NCI-H524 treated with DMSO at 0.1 percent for 48 hours (cell line): Measurements from ENCODE around the gene DHDDS.

Experiments
- DNase-seq: peaks from one replicate; lab custom pipeline; 2025; lab: John Stamatoyannopoulos, UW

The DHDDS gene

GRCh38 chr1:26417111-26417759, 14.9 kb upstream of the DHDDS start:
- DNase-seq, result peak; percentile 24

- no peak for DNase-seq
These were observed 13.2 kb upstream of the DHDDS start for GRCh38 chr1:26418865-26419349.

GRCh38 chr1:26419494-26419893, 12.6 kb upstream of the DHDDS start:
- peak; percentile 80 for DNase-seq

GRCh38 chr1:26429721-26430120, 2.4 kb upstream of the DHDDS start:
- no peak for DNase-seq

- no peak for DNase-seq
These were observed 672 bp downstream of the DHDDS start for GRCh38 chr1:26432793-26433192.

- no peak for DNase-seq
These were observed 2.1 kb downstream of the DHDDS start for GRCh38 chr1:26434161-26434752.

GRCh38 chr1:26438041-26438440, 5.9 kb downstream of the DHDDS start:
- no peak for DNase-seq

- no peak for DNase-seq
These were observed 8.1 kb downstream of the DHDDS start for GRCh38 chr1:26440259-26440658.

- no peak for DNase-seq
These were observed 17.7 kb downstream of the DHDDS start for GRCh38 chr1:26449868-26450267.

GRCh38 chr1:26450908-26451307, 18.8 kb downstream of the DHDDS start:
- no peak for DNase-seq

GRCh38 chr1:26452459-26453183, 20.5 kb downstream of the DHDDS start:
- DNase-seq, result no peak

- DNase-seq, result no peak
These were observed 27.0 kb downstream of the DHDDS start for GRCh38 chr1:26459148-26459547.

- DNase-seq, result no peak
These were observed 27.5 kb downstream of the DHDDS start for GRCh38 chr1:26459573-26460031.

- DNase-seq, result no peak
These were observed 36.8 kb downstream of the DHDDS start for GRCh38 chr1:26468911-26469310.

GRCh38 chr1:26469558-26469957, 37.4 kb downstream of the DHDDS start:
- no peak for DNase-seq

GRCh38 chr1:26470878-26471497, 38.9 kb downstream of the DHDDS start:
- DNase-seq, result peak; percentile 78

GRCh38 chr1:26471498-26472319, 39.6 kb downstream of the DHDDS start:
- no peak for DNase-seq

- DNase-seq, result peak; percentile 41
These were observed 40.3 kb downstream of the DHDDS start, which contains the start of gene HMGN2 for GRCh38 chr1:26472320-26472900. TSS of gene HMGN2 (plus strand) at chr1:26472440. CDS start at chr1:26472613, 173 bp downstream.

- DNase-seq, result peak; percentile 56
These were observed 41.1 kb downstream of the DHDDS start for GRCh38 chr1:26472901-26473845.

GRCh38 chr1:26474818-26475217, 42.7 kb downstream of the DHDDS start:
- DNase-seq, result no peak
